ENCODE results near the gene SLC25A23. TPM values are rescaled to one million over a fixed set of nuclear protein-coding genes. Genes with fewer than 3 reads are reported as not detected.

SLC25A23 gene
- polyA plus RNA-seq, 1 of the 3 experiments (the other 2 are of a cell fraction), result 10.9 TPM

DNA sequence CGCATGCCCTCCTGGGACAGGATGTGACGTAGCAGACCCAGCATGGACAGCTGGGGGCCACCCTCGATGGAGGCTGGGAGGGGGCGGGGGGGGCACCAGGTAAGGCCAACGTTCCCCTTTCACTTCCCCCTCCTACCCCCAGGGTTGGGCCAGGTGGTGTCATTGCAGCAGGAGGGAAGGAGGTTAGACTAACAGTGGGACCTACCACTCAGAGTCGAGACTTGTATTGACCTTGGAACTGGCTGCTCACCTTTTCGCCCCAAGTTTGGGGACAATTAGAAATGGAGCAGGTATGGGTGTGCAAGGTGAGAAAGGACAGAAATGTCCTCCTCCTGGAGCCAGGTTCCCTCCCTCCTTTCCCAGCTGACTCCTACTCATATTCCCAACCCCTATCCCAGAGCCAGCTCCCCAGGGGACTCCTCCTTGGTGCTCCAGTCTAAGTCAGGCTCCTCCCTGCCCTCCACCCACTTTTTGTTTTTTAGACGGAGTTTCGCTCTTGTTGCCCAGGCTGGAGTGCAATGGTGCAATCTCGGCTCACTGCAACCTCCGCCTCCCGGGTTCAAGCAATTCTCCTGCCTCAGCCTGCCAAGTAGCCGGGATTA lies 17.4 kb downstream of the SLC25A23 start:
- CTCF ChIA-PET, result interaction anchor here (1.5 kb wide), 1 partner anchor 12 kb away, joined by 5 read pairs; no protein-coding TSS in a partner anchor
- no peaks in the 10 kb centered on the region for H3K9me3 ChIP-seq
- POLR2A ChIA-PET, result no interaction called here

GRCh38 chr19:6440905-6441304 lies 18.7 kb downstream of the SLC25A23 start:
- no peaks in the 10 kb centered on the region for H3K79me2 ChIP-seq (ENCODE audit: insufficient read depth)
- POLR2A ChIA-PET, result no interaction called here
- no peaks in the 10 kb centered on the region for H3F3A ChIP-seq (replicated peaks; ENCODE audit: insufficient read depth)
- H3K9me3 ChIP-seq, result no peaks in the 10 kb centered on the region
- H3K4me3 ChIP-seq (ENCODE audit: low read depth in 2 of 2, low read length in 1 of 2), result no peak overlapping the region
- H3K4me2 ChIP-seq, result no peak overlapping the region
- H3K9me2 ChIP-seq, result no peaks in the 10 kb centered on the region
- no peak overlapping the region for H3K27ac ChIP-seq (ENCODE audit: low read depth in 2 of 2, low read length in 1 of 2)
- no peaks in the 10 kb centered on the region for H3K27me3 ChIP-seq (ENCODE audit: insufficient read depth)
- CTCF ChIA-PET, result no interaction called here
- no peaks in the 10 kb centered on the region for H3K4me1 ChIP-seq (ENCODE audit: control insufficient read depth in 1 of 2, insufficient read depth in 2 of 2, low read depth in 1 of 2, low read length in 1 of 2)
- TF ChIP-seq, protein P1, sequence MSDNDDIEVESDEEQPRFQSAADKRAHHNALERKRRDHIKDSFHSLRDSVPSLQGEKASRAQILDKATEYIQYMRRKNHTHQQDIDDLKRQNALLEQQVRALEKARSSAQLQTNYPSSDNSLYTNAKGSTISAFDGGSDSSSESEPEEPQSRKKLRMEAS (IDR thresholded peaks at IDR 0.05; ENCODE audit: low read depth), result no peak
- no peak for TF ChIP-seq GATA2 (CRISPR knock-in tag; IDR thresholded peaks at IDR 0.05)
- no peak for TF ChIP-seq GABPA (IDR thresholded peaks at IDR 0.05; ENCODE audit: low read depth)
- no peak for TF ChIP-seq MXI1 (IDR thresholded peaks at IDR 0.05; ENCODE audit: low read depth, low read length)
- TF ChIP-seq, protein P2, sequence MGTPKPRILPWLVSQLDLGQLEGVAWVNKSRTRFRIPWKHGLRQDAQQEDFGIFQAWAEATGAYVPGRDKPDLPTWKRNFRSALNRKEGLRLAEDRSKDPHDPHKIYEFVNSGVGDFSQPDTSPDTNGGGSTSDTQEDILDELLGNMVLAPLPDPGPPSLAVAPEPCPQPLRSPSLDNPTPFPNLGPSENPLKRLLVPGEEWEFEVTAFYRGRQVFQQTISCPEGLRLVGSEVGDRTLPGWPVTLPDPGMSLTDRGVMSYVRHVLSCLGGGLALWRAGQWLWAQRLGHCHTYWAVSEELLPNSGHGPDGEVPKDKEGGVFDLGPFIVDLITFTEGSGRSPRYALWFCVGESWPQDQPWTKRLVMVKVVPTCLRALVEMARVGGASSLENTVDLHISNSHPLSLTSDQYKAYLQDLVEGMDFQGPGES (IDR thresholded peaks at IDR 0.05; ENCODE audit: low read depth, low read length), result no peak
- no peak for TF ChIP-seq NFIC (IDR thresholded peaks at IDR 0.05; ENCODE audit: borderline replicate concordance)
- TF ChIP-seq JUND (IDR thresholded peaks at IDR 0.05), result no peak
- TF ChIP-seq, protein P3, sequence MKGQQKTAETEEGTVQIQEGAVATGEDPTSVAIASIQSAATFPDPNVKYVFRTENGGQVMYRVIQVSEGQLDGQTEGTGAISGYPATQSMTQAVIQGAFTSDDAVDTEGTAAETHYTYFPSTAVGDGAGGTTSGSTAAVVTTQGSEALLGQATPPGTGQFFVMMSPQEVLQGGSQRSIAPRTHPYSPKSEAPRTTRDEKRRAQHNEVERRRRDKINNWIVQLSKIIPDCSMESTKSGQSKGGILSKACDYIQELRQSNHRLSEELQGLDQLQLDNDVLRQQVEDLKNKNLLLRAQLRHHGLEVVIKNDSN (IDR thresholded peaks at IDR 0.05; ENCODE audit: borderline replicate concordance, low read depth), result no peak
- TF ChIP-seq TCF12 (IDR thresholded peaks at IDR 0.05), result no peak
- TF ChIP-seq RFX5 (IDR thresholded peaks at IDR 0.05; ENCODE audit: low read length), result no peak
- TF ChIP-seq NRF1 (IDR thresholded peaks at IDR 0.05; ENCODE audit: low read depth, low read length), result no peak
- TF ChIP-seq EP300 (IDR thresholded peaks at IDR 0.05; ENCODE audit: borderline replicate concordance in 1 of 2, low read depth in 1 of 2, low read length in 1 of 2), result no peak
- no peak for TF ChIP-seq TAF1 (IDR thresholded peaks at IDR 0.05; ENCODE audit: borderline replicate concordance, low read depth, low read length)
- TF ChIP-seq YY1 (IDR thresholded peaks at IDR 0.05; ENCODE audit: low read depth), result no peak
- no peak for TF ChIP-seq POLR2AphosphoS5 (IDR thresholded peaks at IDR 0.05; ENCODE audit: low read depth, low read length)
- TF ChIP-seq, protein P4, sequence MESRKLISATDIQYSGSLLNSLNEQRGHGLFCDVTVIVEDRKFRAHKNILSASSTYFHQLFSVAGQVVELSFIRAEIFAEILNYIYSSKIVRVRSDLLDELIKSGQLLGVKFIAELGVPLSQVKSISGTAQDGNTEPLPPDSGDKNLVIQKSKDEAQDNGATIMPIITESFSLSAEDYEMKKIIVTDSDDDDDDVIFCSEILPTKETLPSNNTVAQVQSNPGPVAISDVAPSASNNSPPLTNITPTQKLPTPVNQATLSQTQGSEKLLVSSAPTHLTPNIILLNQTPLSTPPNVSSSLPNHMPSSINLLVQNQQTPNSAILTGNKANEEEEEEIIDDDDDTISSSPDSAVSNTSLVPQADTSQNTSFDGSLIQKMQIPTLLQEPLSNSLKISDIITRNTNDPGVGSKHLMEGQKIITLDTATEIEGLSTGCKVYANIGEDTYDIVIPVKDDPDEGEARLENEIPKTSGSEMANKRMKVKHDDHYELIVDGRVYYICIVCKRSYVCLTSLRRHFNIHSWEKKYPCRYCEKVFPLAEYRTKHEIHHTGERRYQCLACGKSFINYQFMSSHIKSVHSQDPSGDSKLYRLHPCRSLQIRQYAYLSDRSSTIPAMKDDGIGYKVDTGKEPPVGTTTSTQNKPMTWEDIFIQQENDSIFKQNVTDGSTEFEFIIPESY (IDR thresholded peaks at IDR 0.05; ENCODE audit: borderline replicate concordance, low read depth), result no peak
- no peak for TF ChIP-seq ELF1 (IDR thresholded peaks at IDR 0.05)
- no peak for TF ChIP-seq TEAD4 (IDR thresholded peaks at IDR 0.05; ENCODE audit: borderline replicate concordance, insufficient read depth)
- H3K36me3 ChIP-seq (replicated peaks in 1 of 2; ENCODE audit: control insufficient read depth in 1 of 2, insufficient read depth in 2 of 2, low read length in 1 of 2), result no peaks in the 10 kb centered on the region
- H2AFZ ChIP-seq (ENCODE audit: low read depth), result no peak overlapping the region
- 74% methylated on average over 3 of the region's 3 CpGs for WGBS (ENCODE audit: low lambda C conversion rate)
- no peaks in the 10 kb centered on the region for H4K20me1 ChIP-seq (ENCODE audit: insufficient read depth)
- no peak for DNase-seq
- H3K9ac ChIP-seq, result no peak overlapping the region

More for the DNA sequence above, 17.4 kb downstream of the SLC25A23 start:
- no peaks in the 10 kb centered on the region for H3K36me3 ChIP-seq (replicated peaks in 1 of 2; ENCODE audit: control insufficient read depth in 1 of 2, insufficient read depth in 2 of 2, low read length in 1 of 2)
- H3K4me2 ChIP-seq, result no peak overlapping the region
- no peaks in the 10 kb centered on the region for H3K9me2 ChIP-seq
- H3K4me1 ChIP-seq (ENCODE audit: control insufficient read depth in 1 of 2, insufficient read depth in 2 of 2, low read depth in 1 of 2, low read length in 1 of 2), result no peaks in the 10 kb centered on the region
- no peaks in the 10 kb centered on the region for H3F3A ChIP-seq (replicated peaks; ENCODE audit: insufficient read depth)
- no peak for DNase-seq
- H4K20me1 ChIP-seq (ENCODE audit: insufficient read depth), result no peaks in the 10 kb centered on the region
- WGBS (ENCODE audit: low lambda C conversion rate), result 87% methylated on average over 11 of the region's 13 CpGs
- no peak overlapping the region for H2AFZ ChIP-seq (ENCODE audit: low read depth)
- no peak overlapping the region for H3K27ac ChIP-seq (ENCODE audit: low read depth in 2 of 2, low read length in 1 of 2)
- H3K4me3 ChIP-seq (ENCODE audit: low read depth in 2 of 2, low read length in 1 of 2), result no peak overlapping the region
- H3K9ac ChIP-seq, result no peak overlapping the region
- TF ChIP-seq NFIC (IDR thresholded peaks at IDR 0.05; ENCODE audit: borderline replicate concordance), result no peak
- no peak for TF ChIP-seq RCOR1 (IDR thresholded peaks at IDR 0.05; ENCODE audit: low read length)
- TF ChIP-seq TCF12 (IDR thresholded peaks at IDR 0.05), result no peak
- TF ChIP-seq, protein P2 (IDR thresholded peaks at IDR 0.05; ENCODE audit: low read depth, low read length), result no peak
- no peaks in the 10 kb centered on the region for H3K27me3 ChIP-seq (ENCODE audit: insufficient read depth)
- no peaks in the 10 kb centered on the region for H3K79me2 ChIP-seq (ENCODE audit: insufficient read depth)
